SJSA1 (cell line): ENCODE results near the gene MBNL1. TPM values are rescaled to one million over a fixed set of nuclear protein-coding genes. Genes with fewer than 3 reads are reported as not detected.

ENCODE experiments used
- DNase-seq, 2 experiments: peaks; one replicate each; pipeline ENCODE4 v3.0.0-alpha.2; 2015 to 2020; ENCODE audit warnings: low spot score in 2 of 2, low read depth in 1 of 2
- H3K27ac ChIP-seq: fragments of 250-450 bp; sonication (Bioruptor Pico); 2 replicates; pipeline ENCODE4 v1.5.1; 2020; ENCODE audit warnings: mild to moderate bottlenecking, moderate library complexity
- H3K27me3 ChIP-seq: fragments of 250-450 bp; sonication (Bioruptor Pico); replicated peaks from 2 replicates; pipeline ENCODE4 v1.5.1; 2020; ENCODE audit warnings: mild to moderate bottlenecking, moderate library complexity
- H3K36me3 ChIP-seq: fragments of 250-450 bp; sonication (Bioruptor Pico); 2 replicates; pipeline ENCODE4 v1.5.1; 2020; ENCODE audit warnings: mild to moderate bottlenecking
- H3K4me1 ChIP-seq: fragments of 250-450 bp; sonication (Bioruptor Pico); replicated peaks from 2 replicates; pipeline ENCODE4 v1.6.1; 2021; ENCODE audit warnings: mild to moderate bottlenecking
- H3K4me3 ChIP-seq: fragments of 250-450 bp; sonication (Bioruptor Pico); 2 replicates; pipeline ENCODE4 v1.5.1; 2020; ENCODE audit warnings: mild to moderate bottlenecking
- H3K9me3 ChIP-seq: fragments of 250-450 bp; sonication (Bioruptor Pico); replicated peaks from 2 replicates; pipeline ENCODE4 v1.5.1; 2020; ENCODE audit warnings: mild to moderate bottlenecking
- total RNA-seq: library from RNA; depleted of rRNA; stranded (reverse); fragments of >200 nt; shearing (Covaris generic); gene quantifications from 2 replicates; pipeline ENCODE4 v1.2.3, GENCODE V29; 2014; rRNA removed

MBNL1 gene
- 158 and 317 TPM in 2 replicates for total RNA-seq

GRCh38 chr3:152268555-152269055, at the start of gene MBNL1:
TSS of gene MBNL1 (plus strand) at chr3:152268929. CDS start at chr3:152300194, 31,265 bp downstream.
- peak within 1 kb of the TSS; percentile 97 for H3K27ac ChIP-seq
- H3K27me3 ChIP-seq: no peaks in the 10 kb centered on the region
- peaks cover 47% of the 10 kb centered on the region for H3K4me1 ChIP-seq
- H3K4me3 ChIP-seq: peak within 1 kb of the TSS; percentile 83
- DNase-seq: peak; percentile 76 to 90
- peaks cover 20% of the 10 kb centered on the region for H3K36me3 ChIP-seq
- no peaks in the 10 kb centered on the region for H3K9me3 ChIP-seq

- no peaks in the 10 kb centered on the region for H3K36me3 ChIP-seq
- no peak for DNase-seq
- no peaks in the 10 kb centered on the region for H3K9me3 ChIP-seq
- no peak overlapping the region for H3K4me3 ChIP-seq
- peaks cover 3% of the 10 kb centered on the region; the same call in 1 of the 2 replicates for H3K4me1 ChIP-seq
- H3K27ac ChIP-seq: no peak overlapping the region
- 0 out of 2 replicates have a peak, but pooled peaks cover 2% of the 10 kb centered on the region for H3K27me3 ChIP-seq
These were observed 49.5 kb upstream of the MBNL1 start for GRCh38 chr3:152219216-152219615.

- no peak for DNase-seq
- peaks cover 3% of the 10 kb centered on the region; the same call in 1 of the 2 replicates for H3K4me1 ChIP-seq
- no peaks in the 10 kb centered on the region for H3K36me3 ChIP-seq
- H3K4me3 ChIP-seq: no peak overlapping the region
- no peaks in the 10 kb centered on the region for H3K9me3 ChIP-seq
- no peak overlapping the region for H3K27ac ChIP-seq
- 0 out of 2 replicates have a peak, but pooled peaks cover 2% of the 10 kb centered on the region for H3K27me3 ChIP-seq
These were observed 48.9 kb upstream of the MBNL1 start for GRCh38 chr3:152219769-152220255.

GRCh38 chr3:152222327-152222726, 46.4 kb upstream of the MBNL1 start:
- H3K4me3 ChIP-seq: no peak overlapping the region
- peaks cover 8% of the 10 kb centered on the region for H3K4me1 ChIP-seq
- DNase-seq: no peak
- H3K27ac ChIP-seq: no peak overlapping the region
- H3K9me3 ChIP-seq: no peaks in the 10 kb centered on the region
- H3K36me3 ChIP-seq: no peaks in the 10 kb centered on the region
- 0 out of 2 replicates have a peak, but pooled peaks cover 2% of the 10 kb centered on the region for H3K27me3 ChIP-seq

GRCh38 chr3:152225201-152225600, 43.5 kb upstream of the MBNL1 start:
- Histone ChIP-seq H3K9me3 (no peaks in the 10 kb centered on the region), H3K4me1 (peaks cover 8% of the 10 kb centered on the region), H3K27ac (no peak overlapping the region), H3K4me3 (no peak overlapping the region), H3K36me3 (no peaks in the 10 kb centered on the region), H3K27me3 (no peaks in the 10 kb centered on the region)
- no peak for DNase-seq

GRCh38 chr3:152226176-152226575, 42.6 kb upstream of the MBNL1 start:
- Histone ChIP-seq H3K27me3 (no peaks in the 10 kb centered on the region), H3K9me3 (no peaks in the 10 kb centered on the region), H3K4me3 (no peak overlapping the region), H3K36me3 (no peaks in the 10 kb centered on the region), H3K4me1 (peaks cover 8% of the 10 kb centered on the region), H3K27ac (no peak overlapping the region)
- no peak for DNase-seq

GRCh38 chr3:152227027-152227426, 41.7 kb upstream of the MBNL1 start:
- no peaks in the 10 kb centered on the region for H3K36me3 ChIP-seq
- H3K27me3 ChIP-seq: no peaks in the 10 kb centered on the region
- no peaks in the 10 kb centered on the region for H3K9me3 ChIP-seq
- H3K4me3 ChIP-seq: no peak overlapping the region
- no peak overlapping the region for H3K27ac ChIP-seq
- H3K4me1 ChIP-seq: peaks cover 8% of the 10 kb centered on the region
- DNase-seq: no peak

GRCh38 chr3:152229692-152230091, 39.0 kb upstream of the MBNL1 start:
- Histone ChIP-seq H3K27me3 (no peaks in the 10 kb centered on the region), H3K4me1 (peaks cover 14% of the 10 kb centered on the region), H3K4me3 (no peak overlapping the region), H3K9me3 (no peaks in the 10 kb centered on the region), H3K36me3 (no peaks in the 10 kb centered on the region), H3K27ac (no peak overlapping the region)
- DNase-seq: no peak

- Histone ChIP-seq H3K4me3 (no peak overlapping the region), H3K27ac (no peak overlapping the region), H3K27me3 (no peaks in the 10 kb centered on the region)
These were observed 38.4 kb upstream of the MBNL1 start for GRCh38 chr3:152230370-152230769.

GRCh38 chr3:152232001-152232400, 36.7 kb upstream of the MBNL1 start:
- H3K36me3 ChIP-seq: no peaks in the 10 kb centered on the region
- peaks cover 25% of the 10 kb centered on the region for H3K4me1 ChIP-seq
- no peak for DNase-seq
- no peak overlapping the region for H3K4me3 ChIP-seq
- no peak overlapping the region for H3K27ac ChIP-seq
- H3K27me3 ChIP-seq: no peaks in the 10 kb centered on the region
- no peaks in the 10 kb centered on the region for H3K9me3 ChIP-seq

More at GRCh38 chr3:152230370-152230769, 38.4 kb upstream of the MBNL1 start:
- Histone ChIP-seq H3K9me3 (no peaks in the 10 kb centered on the region), H3K4me1 (peaks cover 14% of the 10 kb centered on the region), H3K36me3 (no peaks in the 10 kb centered on the region)
- DNase-seq: no peak

GRCh38 chr3:152232679-152233078, 36.0 kb upstream of the MBNL1 start:
- Histone ChIP-seq H3K27ac (no peak overlapping the region), H3K4me3 (no peak overlapping the region), H3K9me3 (no peaks in the 10 kb centered on the region), H3K27me3 (no peaks in the 10 kb centered on the region), H3K36me3 (no peaks in the 10 kb centered on the region), H3K4me1 (peaks cover 28% of the 10 kb centered on the region)
- DNase-seq: no peak

- H3K36me3 ChIP-seq: no peaks in the 10 kb centered on the region
- peak; percentile 71 to 89 for DNase-seq
- H3K27me3 ChIP-seq: no peaks in the 10 kb centered on the region
- peaks cover 28% of the 10 kb centered on the region for H3K4me1 ChIP-seq
- no peak overlapping the region for H3K4me3 ChIP-seq
- no peaks in the 10 kb centered on the region for H3K9me3 ChIP-seq
- peak overlapping the region; percentile 87 for H3K27ac ChIP-seq
These were observed 33.9 kb upstream of the MBNL1 start for GRCh38 chr3:152234657-152235375.

- Histone ChIP-seq H3K27ac (peak overlapping the region; percentile 87), H3K9me3 (no peaks in the 10 kb centered on the region), H3K4me3 (no peak overlapping the region), H3K27me3 (no peaks in the 10 kb centered on the region), H3K4me1 (peaks cover 35% of the 10 kb centered on the region), H3K36me3 (no peaks in the 10 kb centered on the region)
- DNase-seq: peak in 1 of 2 experiments; percentile 64
These were observed 32.9 kb upstream of the MBNL1 start for GRCh38 chr3:152235709-152236298.

GRCh38 chr3:152236716-152237115, 32.0 kb upstream of the MBNL1 start:
- Histone ChIP-seq H3K27me3 (no peaks in the 10 kb centered on the region), H3K27ac (peak overlapping the region; percentile 87), H3K4me3 (no peak overlapping the region), H3K36me3 (no peaks in the 10 kb centered on the region), H3K9me3 (no peaks in the 10 kb centered on the region), H3K4me1 (peaks cover 44% of the 10 kb centered on the region)
- DNase-seq: peak in 1 of 2 experiments; percentile 50
